ENCODE results near the gene RHBDF1. TPM values are rescaled to one million over a fixed set of nuclear protein-coding genes. Genes with fewer than 3 reads are reported as not detected.

The RHBDF1 gene
- total RNA-seq, 1 donor from 2014 or later = 50.6 TPM

GRCh38 chr16:94918-95265 lies 22.5 kb upstream of the RHBDF1 start:
- no peak for DNase-seq (ENCODE audit: low spot score)

GRCh38 chr16:92431-93339 lies 20.3 kb upstream of the RHBDF1 start:
- no peak for DNase-seq (ENCODE audit: low spot score)

- no peak for DNase-seq (ENCODE audit: low spot score)
These were observed 19.1 kb upstream of the RHBDF1 start for GRCh38 chr16:91484-91883.

DNA sequence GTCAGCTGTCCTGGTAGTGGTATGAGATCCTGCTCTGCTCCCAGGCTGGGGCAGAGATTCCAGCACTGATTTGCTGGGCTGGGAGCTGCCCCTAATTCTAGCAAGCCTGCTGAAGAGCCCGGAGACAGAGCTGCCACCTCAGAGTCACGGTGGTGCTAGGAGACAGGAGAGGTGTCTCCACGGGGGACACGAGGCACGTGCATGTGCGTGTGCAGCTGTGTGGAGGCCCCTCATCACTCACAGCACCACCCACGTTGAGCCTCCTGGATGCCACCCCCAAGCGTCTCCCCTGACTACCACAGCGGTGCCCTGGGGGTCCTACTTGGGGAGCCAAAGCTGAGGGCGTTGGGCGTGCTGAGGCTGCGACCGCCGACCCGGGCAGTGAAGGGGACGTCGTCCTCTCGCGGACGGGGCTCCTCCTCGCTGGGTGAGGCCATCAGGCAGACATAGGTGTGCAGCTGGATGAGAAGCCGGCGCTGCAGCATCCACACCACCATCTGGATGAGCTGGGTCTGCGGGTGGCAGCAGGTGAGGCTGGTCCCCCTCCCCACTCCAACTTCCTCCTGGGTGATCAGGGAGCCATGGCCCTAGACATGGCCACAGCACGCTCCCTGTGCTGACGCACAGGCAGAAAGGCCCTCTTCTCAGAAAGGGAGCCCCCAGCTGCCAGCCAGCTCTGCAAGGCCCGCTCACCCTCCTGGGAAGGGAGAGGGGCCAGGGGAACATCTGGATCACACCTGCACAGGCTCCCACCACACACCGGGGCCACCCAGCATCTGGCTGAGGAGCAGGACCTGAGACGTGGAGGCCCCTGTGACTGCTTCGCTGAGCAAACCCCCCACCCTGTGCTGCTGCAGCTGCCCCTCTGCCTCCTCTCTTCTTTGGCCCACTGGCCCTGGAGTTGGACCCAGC lies 17.2 kb upstream of the RHBDF1 start:
- DNase-seq (ENCODE audit: low spot score) = no peak

DNA sequence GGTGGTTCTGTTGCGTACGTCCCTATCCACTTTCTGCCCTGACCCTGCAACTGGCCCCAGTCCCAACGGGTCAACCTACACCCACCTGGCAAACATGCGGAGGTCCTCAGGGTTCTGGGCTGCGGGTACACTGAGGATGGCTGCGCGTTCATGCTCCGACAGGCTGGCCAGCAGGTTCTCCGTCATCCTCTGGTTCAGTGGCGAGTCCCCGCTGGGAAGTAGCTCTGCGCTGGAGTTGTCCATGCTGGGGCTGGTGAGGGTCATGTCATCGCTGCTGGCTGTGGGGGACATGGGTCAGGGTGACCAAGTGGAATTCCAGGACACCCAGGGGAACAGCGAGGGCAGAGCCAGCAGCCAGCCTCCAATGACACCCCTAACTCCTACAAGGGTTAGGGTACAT lies 16.2 kb upstream of the RHBDF1 start:
- no peak for DNase-seq (ENCODE audit: low spot score)

GRCh38 chr16:86483-86952 lies 14.1 kb upstream of the RHBDF1 start:
- DNase-seq (ENCODE audit: low spot score) = no peak

- no peak for DNase-seq (ENCODE audit: low spot score)
These were observed 13.4 kb upstream of the RHBDF1 start for GRCh38 chr16:85865-86264.

DNA sequence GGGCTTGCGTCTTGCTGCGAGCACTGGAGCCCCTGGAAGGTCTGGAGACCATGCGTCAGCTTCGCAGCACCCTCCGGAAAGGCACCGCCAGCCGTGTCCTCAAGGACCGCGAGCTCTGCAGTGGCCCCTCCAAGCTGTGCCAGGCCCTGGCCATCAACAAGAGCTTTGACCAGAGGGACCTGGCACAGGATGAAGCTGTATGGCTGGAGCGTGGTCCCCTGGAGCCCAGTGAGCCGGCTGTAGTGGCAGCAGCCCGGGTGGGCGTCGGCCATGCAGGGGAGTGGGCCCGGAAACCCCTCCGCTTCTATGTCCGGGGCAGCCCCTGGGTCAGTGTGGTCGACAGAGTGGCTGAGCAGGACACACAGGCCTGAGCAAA lies 13.0 kb upstream of the RHBDF1 start:
- no peak for DNase-seq (ENCODE audit: low spot score)

DNA sequence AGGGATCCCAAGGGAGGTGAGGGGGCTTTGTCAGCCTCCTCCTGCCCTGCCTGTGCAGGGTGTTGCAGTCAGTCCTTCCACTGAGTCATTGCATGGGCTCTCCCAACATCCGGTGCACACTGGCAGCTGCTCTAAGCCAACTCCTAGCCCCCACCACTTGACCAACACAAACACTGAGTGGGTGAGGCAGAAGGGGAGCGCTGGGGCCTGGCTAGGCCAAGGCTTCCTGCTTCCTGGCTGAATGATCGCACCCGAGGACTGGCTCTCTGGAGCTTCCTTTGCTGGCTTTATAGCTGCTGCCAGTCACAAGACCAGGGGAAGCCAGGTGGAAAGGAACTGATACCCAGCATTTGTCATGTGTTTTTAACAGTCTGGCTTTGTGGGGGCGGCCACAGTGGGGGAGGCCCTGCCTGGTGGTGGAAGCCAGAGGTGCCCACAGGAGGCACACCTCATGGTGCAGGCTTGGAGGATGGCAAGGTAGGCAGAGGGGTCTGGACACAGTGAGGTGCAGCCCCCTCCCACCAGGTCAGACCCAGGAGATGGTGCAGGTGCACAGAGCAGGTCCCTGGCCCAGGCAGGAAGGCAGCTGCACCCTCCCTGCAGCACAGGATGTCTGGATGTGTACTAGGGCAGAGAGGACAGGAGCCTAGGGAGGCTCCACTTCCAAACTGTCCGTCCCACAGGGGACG lies 12.4 kb upstream of the RHBDF1 start:
- DNase-seq (ENCODE audit: low spot score) = peak; percentile 41

GRCh38 chr16:83781-84615 lies 11.6 kb upstream of the RHBDF1 start:
- DNase-seq (ENCODE audit: low spot score) = no peak

- DNase-seq (ENCODE audit: low spot score) = no peak
These were observed 10.7 kb upstream of the RHBDF1 start for GRCh38 chr16:83060-83603.

GRCh38 chr16:79151-80054 lies 7.0 kb upstream of the RHBDF1 start:
- no peak for DNase-seq (ENCODE audit: low spot score)

DNA sequence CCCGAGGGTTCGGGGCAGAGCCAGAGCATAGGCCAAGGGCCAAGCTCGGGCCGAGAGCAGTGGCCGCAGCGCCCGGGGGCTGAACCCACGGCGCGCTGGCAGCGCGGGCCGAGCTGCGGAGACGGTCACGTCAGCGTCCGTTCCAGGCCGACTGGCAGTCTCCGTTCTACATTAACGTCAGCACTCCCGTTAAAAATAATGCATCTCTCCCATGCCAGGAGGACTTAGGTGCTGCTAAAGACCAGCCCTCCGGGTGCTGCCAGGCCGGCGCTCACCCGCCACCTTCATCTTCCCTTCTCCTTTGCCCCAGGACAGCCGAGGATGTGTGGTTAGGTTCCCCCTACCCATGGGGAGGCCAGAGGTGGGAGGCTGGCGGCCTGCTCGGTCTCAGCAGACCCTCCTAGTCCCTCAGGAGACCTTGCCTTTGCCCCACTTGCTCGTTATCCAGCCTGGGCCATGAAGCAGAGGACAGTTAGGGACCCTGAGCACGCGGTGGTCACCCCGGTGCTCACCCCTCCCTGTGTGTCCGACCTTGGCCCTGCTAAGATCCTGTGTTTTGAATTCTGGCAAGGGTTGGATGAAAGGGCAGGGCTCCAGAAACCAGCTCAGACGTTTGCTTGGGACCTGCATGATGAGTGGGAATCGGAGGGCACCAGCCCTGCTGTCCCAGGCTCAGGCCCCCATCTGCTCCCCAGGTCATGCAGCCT lies 6.2 kb upstream of the RHBDF1 start:
- no peak for DNase-seq (ENCODE audit: low spot score)

DNA sequence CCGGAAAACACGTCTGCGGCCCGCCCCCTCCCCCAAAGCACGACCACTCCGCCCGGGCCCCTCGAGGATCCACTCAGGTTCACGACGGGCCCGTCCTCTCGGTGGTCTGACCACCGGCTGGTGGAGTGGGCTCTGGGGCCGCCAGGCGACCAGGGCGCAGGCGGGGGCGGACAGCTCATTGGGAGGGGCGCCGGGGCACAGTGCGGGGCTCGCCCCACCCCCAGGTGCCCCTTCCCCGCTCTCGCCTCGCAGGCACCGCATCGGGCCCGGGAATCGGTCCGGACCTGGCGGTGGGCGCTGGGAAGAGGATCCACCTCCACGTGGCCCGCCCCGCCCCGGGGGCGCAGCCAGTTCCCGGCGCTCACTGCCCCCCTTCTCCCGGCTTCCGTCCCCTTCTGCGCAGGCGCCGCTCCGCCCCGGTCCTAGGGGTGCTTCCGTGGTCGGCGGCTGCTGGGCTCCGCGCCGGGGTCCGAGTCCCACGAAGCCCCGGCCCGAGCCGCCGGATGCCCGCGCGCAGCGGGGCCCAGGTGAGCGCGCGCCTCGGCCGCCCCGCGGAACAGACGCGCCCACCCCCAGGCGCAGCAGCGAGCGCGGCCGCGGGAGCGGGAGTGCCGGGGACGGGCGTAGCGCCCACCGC lies 5.5 kb upstream of the RHBDF1 start, which contains the start of gene MPG:
Gene MPG (plus strand): TSS at position 419 of the 637 bp plus-strand sequence. CDS start 85 bp downstream, at position 504.
- peak; percentile 83 for DNase-seq (ENCODE audit: low spot score)

DNA sequence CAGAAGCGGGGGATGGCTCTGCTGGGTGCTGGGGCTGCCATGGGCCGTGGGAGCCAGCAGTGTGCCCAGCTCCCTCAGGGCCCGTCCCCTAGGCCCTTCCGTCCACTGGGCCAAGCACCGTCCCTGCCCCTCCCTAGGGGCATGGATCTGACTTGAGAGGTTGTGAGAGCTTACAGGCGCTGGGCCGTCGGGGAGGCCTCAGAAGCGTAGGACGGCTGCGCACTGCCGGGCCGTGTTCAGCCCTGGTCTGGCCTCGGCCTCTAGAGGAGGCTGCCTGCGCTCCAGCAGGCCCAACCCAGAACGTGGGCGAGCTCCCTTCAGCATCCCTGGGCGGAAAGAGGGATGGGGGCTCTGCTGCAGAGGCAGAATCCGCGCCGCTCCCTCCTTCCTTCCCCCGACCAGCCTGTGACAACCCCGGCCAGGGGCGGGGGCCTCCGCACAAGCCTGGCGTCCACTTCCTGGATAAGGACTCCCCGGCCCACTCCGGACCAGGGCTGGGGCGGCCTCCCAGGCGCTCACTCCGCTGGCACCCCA lies 4.9 kb upstream of the RHBDF1 start:
- DNase-seq (ENCODE audit: low spot score) = peak; percentile 40

DNA sequence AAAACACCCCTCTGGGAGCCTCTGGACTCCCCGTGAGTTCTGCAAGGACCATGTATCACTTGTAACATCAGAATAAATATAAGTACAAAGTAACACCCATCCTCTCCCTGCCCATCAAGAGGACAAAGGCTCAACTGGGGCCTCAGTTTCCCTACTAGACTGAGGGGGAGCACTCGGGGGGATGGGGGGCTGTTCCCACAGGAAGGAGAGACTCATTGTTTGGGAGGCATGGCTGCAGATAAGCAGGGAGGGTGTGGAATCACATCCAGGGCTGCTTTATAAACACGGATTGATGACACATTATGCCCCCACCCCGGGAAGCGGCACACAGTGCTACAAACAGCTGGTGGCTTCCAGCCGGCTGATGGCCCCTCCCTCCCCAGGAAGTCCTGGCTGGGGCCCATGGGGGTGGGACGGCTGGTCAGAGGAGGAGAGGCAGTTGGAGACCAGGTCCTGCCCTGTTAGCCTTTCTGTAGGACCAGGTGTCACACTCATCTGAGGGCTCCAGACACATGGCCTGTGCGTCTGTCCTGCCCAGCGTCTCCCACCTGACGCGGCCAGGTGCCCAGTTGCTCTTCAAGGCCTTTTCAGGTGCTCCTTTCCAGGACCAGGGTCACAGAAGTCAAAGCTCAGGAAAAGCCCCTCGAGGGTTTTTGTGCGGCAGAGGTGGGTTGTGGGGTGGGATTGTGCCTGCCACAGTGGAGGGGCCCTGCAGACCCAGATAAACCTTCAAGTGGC lies 4.3 kb upstream of the RHBDF1 start:
- peak; percentile 49 for DNase-seq (ENCODE audit: low spot score)

All from mucosa of gallbladder (tissue), 1 donor.